HG02610 (cell line): ENCODE results near the gene NPPB.
A peak's percentile ranks its signal among the peaks of the same experiment; 100 is the strongest.
"Not testable (repeated sequence)": the region's sequence is repeated elsewhere in the genome, so short reads cannot be mapped to it uniquely, and the experiment has no call there.

Experiments
- ATAC-seq: cut with Tn5 transposase; IDR thresholded peaks from one replicate; pipeline ENCODE4 v1.9.1; 2021; ENCODE audit warnings: mild to moderate bottlenecking, moderate library complexity; ENCODE audit not compliant: unreplicated experiment

NPPB gene

GRCh38 chr1:11858613-11858967, at the start of gene NPPB:
Gene NPPB, minus strand, starts transcription at chr1:11858945. Its CDS starts 112 bp downstream, at chr1:11858833.
- ATAC-seq: no peak

GRCh38 chr1:11908095-11908675, 49.4 kb upstream of the NPPB start:
- peak; percentile 61 for ATAC-seq

- ATAC-seq: peak; percentile 43
Measured at GRCh38 chr1:11907275-11908094, 48.7 kb upstream of the NPPB start.

GRCh38 chr1:11906870-11907269, 48.1 kb upstream of the NPPB start:
- ATAC-seq: no peak

GRCh38 chr1:11904978-11905377, 46.2 kb upstream of the NPPB start:
- no peak for ATAC-seq

- ATAC-seq: not testable (repeated sequence)
Measured at GRCh38 chr1:11904156-11904555, 45.4 kb upstream of the NPPB start.

- no peak for ATAC-seq
Measured at GRCh38 chr1:11903210-11903609, 44.5 kb upstream of the NPPB start.

- ATAC-seq: not testable (repeated sequence)
Measured at GRCh38 chr1:11901446-11901845, 42.7 kb upstream of the NPPB start.

GRCh38 chr1:11898831-11899467, 40.2 kb upstream of the NPPB start:
- ATAC-seq: no peak

GRCh38 chr1:11898086-11898785, 39.5 kb upstream of the NPPB start:
- ATAC-seq: no peak

GRCh38 chr1:11894501-11894900, 35.8 kb upstream of the NPPB start:
- not testable (repeated sequence) for ATAC-seq

GRCh38 chr1:11893907-11894251, 35.1 kb upstream of the NPPB start:
- no peak for ATAC-seq

GRCh38 chr1:11891433-11892186, 32.9 kb upstream of the NPPB start:
- no peak for ATAC-seq

GRCh38 chr1:11888877-11889208, 30.1 kb upstream of the NPPB start:
- ATAC-seq: no peak

- ATAC-seq: no peak
Measured at GRCh38 chr1:11888206-11888876, 29.6 kb upstream of the NPPB start.

GRCh38 chr1:11887666-11888007, 28.9 kb upstream of the NPPB start:
- ATAC-seq: no peak

- no peak for ATAC-seq
Measured at GRCh38 chr1:11886986-11887665, 28.4 kb upstream of the NPPB start.

GRCh38 chr1:11885916-11886315, 27.2 kb upstream of the NPPB start:
- no peak for ATAC-seq

GRCh38 chr1:11882814-11883538, 24.2 kb upstream of the NPPB start:
- ATAC-seq: no peak
